Neural cell (in vitro differentiated cells): Measurements from ENCODE around the gene GFPT2. TPM values are rescaled to one million over a fixed set of nuclear protein-coding genes. Genes with fewer than 3 reads are reported as not detected.

Experiments
- H2AFZ ChIP-seq: fragments of 200-600, 300-800 bp; sonication (generic), shearing (Covaris generic); 2 replicates; pipeline ENCODE4 v1.6.0; 2014; ENCODE audit warnings: low read depth, mild to moderate bottlenecking, antibody characterized with exemption, low read length, moderate library complexity
- H3F3A ChIP-seq: fragments of 200-600 bp; shearing (Covaris generic); 2 replicates; pipeline ENCODE4 v1.6.1; 2016; ENCODE audit warnings: mild to moderate bottlenecking, moderate library complexity, mixed read lengths, antibody characterized with exemption, low read length; ENCODE audit not compliant: insufficient read depth, poor library complexity, severe bottlenecking
- H3K27ac ChIP-seq: fragments of 200-600, 300-800 bp; sonication (generic), shearing (Covaris generic); 2 replicates; pipeline ENCODE4 v1.5.1; 2014; ENCODE audit warnings: mild to moderate bottlenecking, low read length, moderate library complexity
- H3K27me3 ChIP-seq: fragments of 300-800, 200-600 bp; sonication (generic), shearing (Covaris generic); 2 replicates; pipeline ENCODE4 v1.6.0; 2014; ENCODE audit warnings: mild to moderate bottlenecking, low read depth, low read length, moderate library complexity; ENCODE audit not compliant: insufficient read depth
- H3K36me3 ChIP-seq: fragments of 300-800, 200-600 bp; sonication (generic), shearing (Covaris generic); 2 replicates; pipeline ENCODE4 v1.5.1; 2014; ENCODE audit warnings: mild to moderate bottlenecking, antibody characterized with exemption, low read length, moderate library complexity; ENCODE audit not compliant: insufficient read depth
- H3K4me2 ChIP-seq: fragments of 300-800, 200-600 bp; sonication (generic), shearing (Covaris generic); 2 replicates; pipeline ENCODE4 v1.6.0; 2014; ENCODE audit warnings: mild to moderate bottlenecking, low read length
- H3K4me3 ChIP-seq: fragments of 300-800, 200-600 bp; sonication (generic), shearing (Covaris generic); 2 replicates; pipeline ENCODE4 v1.5.1; 2014; ENCODE audit warnings: mild to moderate bottlenecking, low read length, moderate library complexity
- H3K79me2 ChIP-seq: fragments of 200-600 bp; shearing (Covaris generic); replicated peaks from 2 replicates; pipeline ENCODE4 v1.6.0; 2014; ENCODE audit warnings: mild to moderate bottlenecking, low read length, moderate library complexity; ENCODE audit not compliant: insufficient read depth
- H3K9ac ChIP-seq: fragments of 300-800, 200-600 bp; sonication (generic), shearing (Covaris generic); 2 replicates; pipeline ENCODE4 v1.6.1; 2016; ENCODE audit warnings: mild to moderate bottlenecking, low read length, mixed read lengths
- H3K9me2 ChIP-seq: fragments of 200-600 bp; shearing (Covaris generic); 2 replicates; pipeline ENCODE4 v1.6.1; 2016; ENCODE audit warnings: mild to moderate bottlenecking, low read length, mixed read lengths; ENCODE audit not compliant: insufficient read depth
- H3K9me3 ChIP-seq: fragments of 200-600, 300-800 bp; sonication (generic), shearing (Covaris generic); 2 replicates; pipeline ENCODE4 v1.6.1; 2016; ENCODE audit warnings: mild to moderate bottlenecking, mixed run types, low read length, moderate library complexity, mixed read lengths
- H4K20me1 ChIP-seq: fragments of 200-600 bp; shearing (Covaris generic); 2 replicates; pipeline ENCODE4 v1.6.1; 2016; ENCODE audit warnings: mild to moderate bottlenecking, mixed run types; ENCODE audit not compliant: insufficient read depth
- CTCF ChIP-seq: fragments of 450-650 bp; IDR thresholded peaks from 2 replicates; pipeline ENCODE4 v1.5.1; 2014; ENCODE audit warnings: antibody characterized with exemption, mild to moderate bottlenecking, moderate library complexity; ENCODE audit not compliant: poor library complexity, severe bottlenecking
- EP300 ChIP-seq: fragments of 450-650 bp; conservative IDR thresholded peaks from 2 replicates; pipeline ENCODE4 v1.6.1; 2014; ENCODE audit warnings: antibody characterized with exemption, mild to moderate bottlenecking, moderate library complexity; ENCODE audit not compliant: poor library complexity, severe bottlenecking
- EZH2 ChIP-seq: fragments of 200-600, 300-800 bp; shearing (Covaris generic), sonication (generic); IDR thresholded peaks from 2 replicates; pipeline ENCODE4 v1.6.1; 2014; ENCODE audit warnings: antibody characterized with exemption, low read length, borderline replicate concordance, mild to moderate bottlenecking; ENCODE audit not compliant: insufficient read depth, poor library complexity, severe bottlenecking
- MXI1 ChIP-seq: fragments of 450-650 bp; conservative IDR thresholded peaks from 2 replicates; pipeline ENCODE4 v1.6.1; 2014; ENCODE audit warnings: antibody characterized with exemption, mild to moderate bottlenecking; ENCODE audit not compliant: poor library complexity, severe bottlenecking
- POLR2AphosphoS5 ChIP-seq: IDR thresholded peaks from 2 replicates; pipeline ENCODE4 v1.6.1; 2012
- RAD21 ChIP-seq: fragments of 450-650 bp; conservative IDR thresholded peaks from 2 replicates; pipeline ENCODE4 v1.6.1; 2014; ENCODE audit warnings: antibody characterized with exemption, mild to moderate bottlenecking, moderate library complexity
- REST ChIP-seq: IDR thresholded peaks from 2 replicates; pipeline ENCODE4 v1.6.1; 2012; ENCODE audit warnings: borderline replicate concordance
- SMC3 ChIP-seq: fragments of 450-650 bp; conservative IDR thresholded peaks from 2 replicates; pipeline ENCODE4 v1.6.1; 2014; ENCODE audit warnings: antibody characterized with exemption, mild to moderate bottlenecking, moderate library complexity; ENCODE audit not compliant: poor library complexity
- TAF1 ChIP-seq: IDR thresholded peaks from 2 replicates; pipeline ENCODE4 v1.6.1; 2012; ENCODE audit warnings: low read depth
- polyA plus RNA-seq: library from polyadenylated mRNA; depleted of rRNA; stranded (reverse); fragments of >200 nt; gene quantifications from 2 replicates; pipeline ENCODE4 v1.2.3, GENCODE V29; 2014

Gene GFPT2
- polyA plus RNA-seq, 1 donor from 2014 or later = 9.2 TPM

GRCh38 chr5:180360078-180360957, 7.2 kb upstream of the GFPT2 start:
- Histone ChIP-seq H3F3A (no peaks in the 10 kb centered on the region), H3K9ac (no peak overlapping the region), H3K36me3 (no peaks in the 10 kb centered on the region), H4K20me1 (no peaks in the 10 kb centered on the region), H3K9me3 (no peaks in the 10 kb centered on the region), H2AFZ (no peak overlapping the region), H3K4me3 (no peak overlapping the region), H3K79me2 (no peaks in the 10 kb centered on the region), H3K27ac (no peak overlapping the region), H3K27me3 (no peaks in the 10 kb centered on the region), H3K4me2 (no peak overlapping the region), H3K9me2 (no peaks in the 10 kb centered on the region)
- TF ChIP-seq TAF1 (no peak), REST (no peak), MXI1 (no peak)

- TF ChIP-seq SMC3 (no peak), RAD21 (no peak), TAF1 (no peak), CTCF (no peak), POLR2AphosphoS5 (no peak), REST (no peak), EZH2 (no peak), EP300 (no peak), MXI1 (no peak)
- no peaks in the 10 kb centered on the region for H3F3A ChIP-seq
These were observed 5.6 kb upstream of the GFPT2 start for GRCh38 chr5:180358694-180359093.

More at GRCh38 chr5:180358694-180359093, 5.6 kb upstream of the GFPT2 start:
- Histone ChIP-seq H3K36me3 (no peaks in the 10 kb centered on the region), H3K9ac (no peak overlapping the region), H3K9me2 (no peaks in the 10 kb centered on the region), H3K4me3 (no peak overlapping the region), H4K20me1 (no peaks in the 10 kb centered on the region), H3K79me2 (no peaks in the 10 kb centered on the region), H3K27ac (no peak overlapping the region), H3K4me2 (no peak overlapping the region), H3K9me3 (no peaks in the 10 kb centered on the region), H2AFZ (no peak overlapping the region), H3K27me3 (peaks cover 10% of the 10 kb centered on the region)
